T-helper 2 cell treated with Interferon-gamma antibody and Interleukin-4, amounts not matched to agents 100 ng/mL and 5 ng/mL, for 36 hours (primary cell): Measurements from ENCODE around the gene TEKT4. TPM values are rescaled to one million over a fixed set of nuclear protein-coding genes. Genes with fewer than 3 reads are reported as not detected.
"Not testable (repeated sequence)": the region's sequence is repeated elsewhere in the genome, so short reads cannot be mapped to it uniquely, and the experiment has no call there.

ENCODE experiments used
- intact Hi-C: fragments of 100-400 bp; cut with micrococcal nuclease; formaldehyde crosslinking; loops from one replicate; pipeline ENCODE4 v1.15.1; 2023
- total RNA-seq: library from RNA; stranded (reverse); gene quantifications from 2 replicates; pipeline ENCODE4 v1.2.3, GENCODE V29; 2022

Gene TEKT4, protein sequence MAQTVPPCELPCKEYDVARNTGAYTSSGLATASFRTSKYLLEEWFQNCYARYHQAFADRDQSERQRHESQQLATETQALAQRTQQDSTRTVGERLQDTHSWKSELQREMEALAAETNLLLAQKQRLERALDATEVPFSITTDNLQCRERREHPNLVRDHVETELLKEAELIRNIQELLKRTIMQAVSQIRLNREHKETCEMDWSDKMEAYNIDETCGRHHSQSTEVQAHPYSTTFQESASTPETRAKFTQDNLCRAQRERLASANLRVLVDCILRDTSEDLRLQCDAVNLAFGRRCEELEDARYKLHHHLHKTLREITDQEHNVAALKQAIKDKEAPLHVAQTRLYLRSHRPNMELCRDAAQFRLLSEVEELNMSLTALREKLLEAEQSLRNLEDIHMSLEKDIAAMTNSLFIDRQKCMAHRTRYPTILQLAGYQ
- total RNA-seq, result 0.39 and 0.59 TPM in 2 replicates

DNA sequence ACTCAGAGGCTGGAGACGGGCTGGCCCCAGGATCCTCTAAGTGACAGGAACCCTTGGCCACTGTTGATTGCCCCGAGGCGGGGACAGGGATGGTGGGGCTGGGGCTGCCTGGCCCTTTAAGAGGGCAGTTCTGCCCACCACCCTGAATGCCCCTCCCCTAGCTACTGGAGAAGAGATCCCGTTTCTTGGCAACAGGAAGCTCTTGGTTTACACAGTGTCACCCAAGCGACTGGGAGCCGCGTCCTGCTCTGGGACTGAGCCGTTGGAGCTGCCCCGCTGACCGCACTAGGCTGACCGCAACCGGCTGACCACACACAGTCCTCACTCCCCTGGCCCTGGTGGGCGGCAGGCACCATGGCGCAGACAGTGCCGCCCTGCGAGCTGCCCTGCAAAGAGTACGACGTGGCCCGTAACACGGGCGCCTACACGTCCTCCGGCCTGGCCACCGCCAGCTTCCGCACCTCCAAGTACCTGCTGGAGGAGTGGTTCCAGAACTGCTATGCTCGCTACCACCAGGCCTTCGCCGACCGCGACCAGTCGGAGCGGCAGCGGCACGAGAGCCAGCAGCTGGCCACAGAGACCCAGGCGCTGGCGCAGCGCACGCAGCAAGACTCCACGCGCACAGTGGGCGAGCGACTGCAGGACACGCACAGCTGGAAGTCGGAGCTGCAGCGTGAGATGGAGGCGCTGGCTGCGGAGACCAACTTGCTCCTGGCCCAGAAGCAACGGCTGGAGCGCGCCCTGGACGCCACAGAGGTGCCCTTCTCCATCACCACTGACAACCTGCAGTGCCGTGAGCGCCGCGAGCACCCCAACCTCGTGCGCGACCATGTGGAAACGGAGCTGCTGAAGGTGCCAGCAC is at the start of gene TEKT4:
Gene TEKT4, plus strand, starts transcription at position 205 of the 862 bp plus-strand sequence. Its CDS starts 150 bp downstream, at position 355.
- intact Hi-C loops, result loop anchor here (10.0 kb wide), 1 partner anchor 83 kb away; no protein-coding TSS in a partner anchor

DNA sequence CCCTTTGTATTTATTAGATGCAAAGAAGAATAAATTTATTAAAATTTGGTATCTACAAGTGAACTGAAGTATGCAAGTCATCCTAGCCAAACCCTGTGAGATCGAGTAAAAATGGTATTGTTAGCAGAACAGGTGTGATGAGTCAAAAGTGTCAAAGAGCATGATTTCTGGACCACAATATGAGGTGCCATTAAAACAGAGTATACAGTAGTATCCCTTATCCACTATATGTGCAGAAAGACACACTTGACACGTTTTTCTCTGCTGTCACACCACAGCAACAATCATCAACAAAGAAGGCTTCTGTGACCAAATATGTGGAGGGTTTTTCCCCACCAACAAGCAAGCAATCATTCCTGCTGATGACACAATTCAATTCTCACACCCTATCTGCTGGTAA is 32.0 kb upstream of the TEKT4 start:
- intact Hi-C loops, result not testable (repeated sequence)

DNA sequence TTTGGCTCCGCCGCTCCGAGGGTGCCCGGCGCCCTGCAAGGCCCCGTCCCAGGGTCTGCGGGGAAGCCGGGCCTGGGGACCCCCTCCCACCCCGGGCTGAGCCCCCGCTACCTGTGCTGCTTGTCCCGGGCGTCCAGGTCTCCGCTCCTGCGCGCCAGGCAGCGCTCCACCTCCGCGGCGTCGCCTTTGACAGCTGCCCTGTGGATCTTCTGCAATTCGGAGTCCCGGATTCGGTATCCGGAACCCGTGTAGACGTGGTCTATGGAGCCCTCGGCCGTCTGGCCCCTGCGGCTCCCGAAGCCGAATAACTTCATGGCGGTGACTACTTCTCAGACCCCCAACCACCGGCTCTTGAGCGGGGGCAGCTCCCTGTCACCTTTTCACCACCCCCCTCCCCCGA is 14.4 kb upstream of the TEKT4 start:
- intact Hi-C loops, result not testable (repeated sequence)

DNA sequence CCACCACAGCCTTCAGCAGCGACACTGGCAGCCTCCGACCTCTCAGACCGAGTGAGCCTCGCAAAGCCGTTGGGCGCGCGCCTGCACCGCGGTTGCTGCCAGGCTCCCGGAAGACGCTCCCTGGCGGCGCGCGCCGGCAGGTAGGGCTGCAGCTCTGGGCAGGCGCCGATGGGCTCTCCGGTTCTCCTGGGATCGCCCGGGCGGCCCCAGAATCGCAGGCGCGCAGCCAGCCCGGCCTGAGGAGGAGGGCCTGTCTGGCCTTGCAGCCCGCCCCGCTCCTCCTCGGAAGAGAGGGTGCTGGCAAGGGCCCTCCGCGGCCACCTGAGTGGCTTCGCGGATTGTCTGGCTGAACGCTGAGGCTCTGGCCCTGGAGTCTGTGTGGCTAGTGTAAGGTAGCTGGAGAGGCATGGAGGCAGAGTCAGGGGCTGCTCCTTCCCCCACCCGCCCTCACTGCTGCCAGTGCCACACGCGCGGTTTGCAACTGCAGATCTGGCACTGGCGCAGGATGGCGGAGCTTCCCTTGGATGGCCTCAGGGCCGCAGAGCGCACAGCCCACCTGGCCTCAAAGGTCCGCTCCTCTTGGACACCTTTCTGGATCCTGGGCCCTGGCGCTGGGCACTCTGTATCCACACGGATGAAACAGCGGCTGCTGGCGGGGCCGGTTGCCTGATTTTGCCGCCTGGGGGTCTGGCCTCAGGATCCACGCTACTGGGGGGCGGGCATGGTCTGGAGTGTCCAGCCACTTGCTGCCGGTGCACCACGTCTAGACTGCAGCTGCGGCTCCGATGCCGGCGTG is 13.7 kb upstream of the TEKT4 start:
- intact Hi-C loops, result not testable (repeated sequence)

DNA sequence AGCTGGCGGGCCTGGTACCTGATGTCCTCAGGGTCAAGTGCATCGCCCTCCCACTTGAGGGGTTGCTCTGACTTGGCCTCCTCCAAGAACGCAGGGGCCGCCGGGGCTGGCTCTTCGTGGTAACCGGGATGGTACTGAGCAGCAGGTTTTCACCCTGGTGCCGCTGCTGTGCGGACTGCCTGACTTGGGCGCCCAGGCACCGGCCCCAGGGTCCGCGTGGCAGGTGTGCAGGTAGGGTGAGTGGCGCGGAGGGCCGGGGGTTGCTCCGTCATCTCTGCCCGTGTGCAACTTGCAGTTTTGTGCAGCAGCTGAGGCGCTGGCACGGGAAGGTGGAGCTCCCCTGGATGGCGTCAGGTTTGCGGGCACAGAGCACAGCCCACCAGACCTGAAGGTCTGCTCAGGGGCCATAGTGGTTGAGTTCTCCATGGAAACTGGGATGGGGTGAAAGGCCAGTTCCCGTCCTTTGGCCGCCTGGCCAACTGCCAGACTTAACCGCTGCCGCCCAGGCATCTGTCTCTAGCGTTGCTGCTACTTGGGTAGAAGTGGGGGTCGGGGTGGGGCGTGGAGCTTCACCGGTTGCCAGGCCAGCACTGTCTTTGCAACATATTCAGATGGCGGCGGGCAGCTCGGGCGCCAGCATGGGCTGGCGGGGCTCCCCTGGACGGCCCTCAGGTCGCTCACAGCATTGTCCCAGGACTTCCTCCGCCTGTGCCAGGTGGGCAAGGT is 12.9 kb upstream of the TEKT4 start:
- intact Hi-C loops, result not testable (repeated sequence)

DNA sequence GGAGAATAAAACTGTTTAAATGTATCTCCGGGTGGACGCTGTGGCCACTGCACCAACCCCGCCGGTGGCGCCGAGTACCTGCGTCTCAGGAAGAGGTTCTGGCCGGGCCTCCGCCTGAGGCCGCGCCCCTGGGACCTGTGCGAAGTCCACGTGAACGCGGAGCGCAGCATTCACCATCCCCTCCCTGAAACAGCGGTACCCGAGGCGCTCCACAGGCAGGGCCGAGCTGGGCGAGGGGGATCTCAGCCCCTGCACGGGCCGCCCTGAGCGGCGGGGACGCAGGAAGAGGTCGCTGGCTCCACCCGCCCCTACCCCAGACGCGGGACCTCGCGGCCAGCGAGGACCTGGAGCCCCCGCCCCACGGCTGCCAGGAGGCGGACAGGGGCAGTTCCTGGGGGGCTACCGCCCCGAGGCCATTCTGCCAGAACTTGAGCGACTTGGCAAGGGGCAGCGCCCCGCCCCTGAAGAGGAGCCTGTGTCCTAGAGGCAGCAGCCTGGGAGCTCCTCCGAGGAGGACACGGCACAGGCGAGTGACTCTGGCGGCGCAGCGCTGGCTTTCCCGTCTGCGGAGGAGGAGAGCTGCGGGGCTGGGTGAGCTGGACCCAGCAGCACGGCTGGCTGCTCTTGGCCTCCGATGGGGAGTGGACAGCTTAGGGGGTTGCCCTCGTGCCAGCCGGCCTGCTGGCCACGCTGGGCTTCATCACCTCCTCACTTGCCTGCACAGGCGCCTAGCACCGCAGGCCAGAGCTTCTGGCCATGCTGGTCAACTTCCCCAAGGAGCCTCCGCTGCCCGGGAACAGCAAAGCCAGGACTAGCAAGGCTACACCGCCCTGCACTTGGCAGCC is 9.7 kb upstream of the TEKT4 start:
- intact Hi-C loops, result no loop called here

DNA sequence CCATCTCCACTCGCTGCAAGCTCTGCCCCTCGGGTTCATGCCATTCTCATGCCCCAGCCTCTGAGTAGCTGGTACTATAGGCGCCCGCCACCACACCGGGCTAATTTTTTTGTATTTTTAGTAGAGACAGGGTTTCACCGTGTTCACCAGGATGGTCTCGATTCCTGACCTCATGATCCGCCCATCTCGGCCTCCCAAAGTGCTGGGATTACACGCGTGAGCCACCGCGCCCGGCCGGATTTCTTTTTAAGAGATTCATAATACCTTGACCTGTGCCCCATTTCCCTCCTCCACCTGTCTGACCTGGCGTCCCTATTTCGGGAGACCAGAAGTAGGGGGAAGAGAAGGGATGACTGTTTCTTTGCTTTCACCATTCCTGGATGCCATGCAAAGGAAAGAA is 8.3 kb upstream of the TEKT4 start:
- intact Hi-C loops, result not testable (repeated sequence)

DNA sequence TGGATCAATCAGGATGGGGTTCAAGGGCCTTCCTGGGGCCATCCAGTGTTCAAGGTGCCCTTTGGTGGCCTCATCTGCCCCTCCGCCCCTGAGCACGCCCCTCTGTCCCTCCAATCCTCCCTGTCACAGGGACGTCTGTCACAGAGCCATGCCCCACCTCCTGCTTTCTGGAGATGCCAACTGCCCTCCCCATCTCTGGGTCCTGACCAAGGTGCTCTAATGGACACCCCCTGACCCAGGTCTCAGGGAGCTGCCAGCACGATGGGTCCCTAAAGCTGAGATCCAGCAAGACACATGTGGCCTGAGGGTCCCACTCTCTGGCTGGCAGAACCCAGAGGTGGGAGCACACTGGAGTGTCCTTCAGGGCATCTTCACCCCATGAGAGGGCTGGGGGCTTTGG is 2.1 kb upstream of the TEKT4 start:
- intact Hi-C loops, result no loop called here

DNA sequence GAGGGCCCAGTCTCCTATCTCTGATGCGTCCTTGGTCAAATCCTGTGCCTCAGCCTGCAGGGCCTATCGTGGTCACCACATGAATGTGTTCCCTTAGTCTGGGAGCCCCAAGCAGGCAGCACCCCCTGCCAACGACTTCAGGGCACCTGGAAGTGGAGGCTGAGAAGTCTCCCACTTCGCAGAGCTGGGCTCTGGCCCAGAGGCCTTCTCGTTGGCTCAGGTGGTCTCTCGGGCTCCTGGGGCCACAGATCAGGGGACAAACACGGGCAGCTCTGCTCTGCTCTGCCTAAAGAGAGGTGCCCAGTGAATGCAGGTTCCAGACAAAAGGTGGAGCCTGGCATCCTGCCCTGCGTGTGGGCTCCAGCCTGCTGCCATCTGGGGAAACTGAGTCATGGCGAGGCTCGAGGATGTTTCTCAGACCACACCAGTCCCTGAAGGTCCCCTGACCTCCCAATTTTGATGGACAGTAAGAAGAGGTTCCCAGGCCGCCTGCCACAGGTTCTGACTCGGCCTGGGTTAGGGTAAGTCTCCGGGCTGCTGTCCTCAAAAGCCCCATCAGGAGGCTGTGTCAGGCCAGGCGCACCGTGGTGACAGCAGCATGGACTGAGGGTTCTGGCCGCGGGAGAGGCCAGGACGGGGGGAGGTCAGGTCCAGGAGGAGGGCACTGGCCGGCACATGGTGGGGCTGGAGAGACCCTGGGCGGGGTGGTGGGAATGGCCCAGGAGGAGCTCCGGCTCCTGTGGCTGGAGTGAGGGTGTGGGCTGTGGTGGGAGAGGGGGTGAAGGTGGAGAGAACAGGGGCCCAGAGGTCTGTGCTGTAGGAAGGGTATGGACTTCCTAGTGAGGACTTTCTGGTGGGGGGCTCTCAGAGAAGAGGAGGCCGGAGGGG is 1.4 kb upstream of the TEKT4 start:
- intact Hi-C loops, result loop anchor here (10.0 kb wide), 1 partner anchor 85 kb away; no protein-coding TSS in a partner anchor

DNA sequence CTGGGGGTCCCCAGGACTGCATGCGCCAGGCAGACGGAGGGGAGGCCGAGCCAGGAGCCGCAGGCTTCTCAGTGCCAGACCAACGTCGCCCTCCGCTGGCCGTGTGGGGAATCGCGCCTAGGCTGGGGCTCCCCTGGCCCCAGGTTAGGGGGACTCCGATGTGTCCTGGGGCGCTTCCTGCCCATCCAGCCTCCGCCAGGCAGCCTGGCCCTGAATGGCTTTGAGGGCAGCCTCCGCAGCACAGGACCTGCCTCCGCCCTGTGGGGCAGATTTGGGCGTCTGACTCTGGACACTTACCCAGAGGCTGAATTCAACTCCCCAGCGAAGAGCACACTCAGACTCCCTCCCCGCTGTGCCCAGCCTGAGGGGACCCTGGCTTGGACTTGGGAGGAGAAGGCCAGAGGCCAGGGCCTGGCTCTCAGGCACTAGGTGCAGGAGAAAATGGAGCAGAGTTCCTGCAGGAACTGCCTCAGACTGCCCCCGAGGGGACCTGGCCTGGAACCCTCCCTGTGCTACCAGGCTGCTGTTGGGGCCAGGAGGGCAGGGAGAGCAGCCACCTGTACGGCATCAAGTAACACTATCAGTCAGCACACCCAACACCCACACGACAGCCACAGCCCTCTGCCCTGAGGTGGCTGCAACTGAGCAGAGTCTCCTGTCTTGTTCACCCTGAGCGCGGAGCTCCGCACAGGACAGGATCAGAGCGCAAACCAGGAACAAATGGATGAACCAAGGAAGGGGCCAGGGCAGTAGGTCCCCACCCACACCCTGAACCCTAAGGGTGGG is 597 bp upstream of the TEKT4 start:
- intact Hi-C loops, result loop anchor here (10.0 kb wide), 1 partner anchor 84 kb away; no protein-coding TSS in a partner anchor

DNA sequence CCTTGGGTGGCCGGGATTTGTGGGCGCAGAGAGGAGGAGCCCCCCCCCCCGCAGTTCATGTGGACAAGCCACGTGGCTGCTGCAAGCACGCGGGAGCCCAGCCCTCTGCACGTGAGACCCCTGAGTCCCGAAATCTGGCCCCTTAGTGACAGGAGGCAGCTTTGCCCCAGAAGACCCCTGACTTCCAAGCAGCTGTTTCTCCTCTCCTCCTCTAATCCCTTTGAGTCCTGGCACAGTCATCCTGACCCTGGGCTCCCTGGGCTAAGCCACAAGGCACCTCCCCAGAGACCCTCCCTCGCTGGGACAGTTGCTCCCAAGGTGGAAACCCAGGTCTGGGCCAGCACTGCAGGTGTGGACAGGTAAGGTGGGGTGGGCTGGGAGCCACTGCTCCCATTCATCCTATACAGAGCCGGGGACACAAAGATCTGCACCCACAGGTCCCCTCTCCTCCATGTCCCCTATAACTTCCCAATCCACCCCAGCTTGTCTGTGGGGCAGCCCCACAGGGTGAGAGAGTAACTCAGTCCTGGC is 923 bp downstream of the TEKT4 start:
- intact Hi-C loops, result loop anchor here (10.0 kb wide), 1 partner anchor 83 kb away; no protein-coding TSS in a partner anchor

DNA sequence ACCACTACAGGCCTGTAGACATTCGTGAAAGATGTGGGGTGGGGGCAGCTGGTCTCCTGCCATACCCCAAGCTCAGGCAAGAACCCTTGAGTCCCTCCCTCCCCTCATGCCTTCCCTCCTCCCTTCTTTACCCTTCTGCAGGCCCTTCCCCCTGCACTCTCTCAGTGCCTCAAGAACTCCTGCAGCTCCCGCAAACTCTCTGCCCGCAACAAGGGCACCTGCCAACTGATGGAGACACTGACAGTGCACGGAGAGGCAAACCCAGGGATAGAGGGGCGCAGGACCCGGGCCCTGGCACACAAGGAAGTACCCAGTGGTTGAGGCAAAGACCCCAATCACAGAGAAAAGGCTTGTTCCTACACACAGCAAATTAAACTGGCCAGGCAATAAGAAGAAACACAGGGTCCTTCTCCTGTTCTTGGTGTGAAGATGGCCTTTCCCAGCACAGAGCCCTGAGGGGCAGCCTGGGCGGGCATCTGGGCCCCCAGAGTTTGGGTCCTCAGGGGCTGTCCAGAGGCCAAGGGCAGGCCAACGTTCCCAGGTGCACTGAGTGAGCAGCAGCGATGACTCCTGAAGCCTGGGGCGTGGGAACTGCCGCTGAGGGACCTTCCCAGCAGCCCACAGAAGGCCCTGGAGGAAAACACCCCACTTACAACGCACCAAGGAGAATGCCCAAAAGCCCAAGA is 1.6 kb downstream of the TEKT4 start:
- intact Hi-C loops, result loop anchor here (10.0 kb wide), 1 partner anchor 82 kb away; no protein-coding TSS in a partner anchor

DNA sequence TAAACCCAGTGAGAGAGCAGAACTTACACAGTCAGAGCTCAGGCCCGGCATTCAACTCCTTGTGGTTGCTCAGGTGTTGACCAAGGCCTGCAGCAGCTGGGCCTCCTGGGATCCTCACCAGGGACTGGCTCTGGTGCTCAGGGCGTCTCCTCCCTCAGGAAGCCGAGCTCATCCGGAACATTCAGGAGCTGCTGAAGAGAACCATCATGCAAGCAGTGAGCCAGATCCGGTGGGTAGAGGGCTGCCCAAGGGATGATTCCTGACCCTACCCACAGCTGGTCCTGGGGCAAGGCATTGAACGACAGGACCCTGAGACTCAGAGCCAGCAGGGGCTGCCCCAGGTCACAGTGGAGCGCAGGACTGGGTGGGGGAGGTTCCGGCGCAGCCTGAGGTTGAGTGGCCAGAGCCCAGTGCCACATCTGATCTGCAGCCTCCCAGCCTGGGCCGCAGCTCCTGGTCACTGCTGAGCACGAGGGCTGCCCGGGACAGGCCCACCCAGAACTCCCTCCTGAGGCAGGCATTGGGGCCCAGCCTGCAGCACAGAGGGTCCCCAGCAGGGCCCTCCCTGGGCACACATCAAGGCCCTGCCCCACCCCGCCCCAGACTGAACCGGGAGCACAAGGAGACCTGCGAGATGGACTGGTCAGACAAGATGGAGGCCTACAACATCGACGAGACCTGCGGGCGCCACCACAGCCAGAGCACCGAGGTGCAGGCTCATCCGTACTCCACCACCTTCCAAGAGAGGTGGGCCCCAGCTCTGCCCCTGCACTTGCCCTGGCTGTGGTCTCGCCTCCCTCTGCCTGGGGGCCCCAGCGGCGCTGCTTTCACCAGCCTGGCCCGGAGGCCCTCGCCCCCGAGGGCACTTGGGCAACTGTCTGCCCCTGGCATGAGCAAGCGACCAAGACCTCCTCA is 2.4 kb downstream of the TEKT4 start:
- intact Hi-C loops, result loop anchor here (2.0 to 10.0 kb wide), 2 partner anchors 81 to 241 kb away; no protein-coding TSS in a partner anchor

DNA sequence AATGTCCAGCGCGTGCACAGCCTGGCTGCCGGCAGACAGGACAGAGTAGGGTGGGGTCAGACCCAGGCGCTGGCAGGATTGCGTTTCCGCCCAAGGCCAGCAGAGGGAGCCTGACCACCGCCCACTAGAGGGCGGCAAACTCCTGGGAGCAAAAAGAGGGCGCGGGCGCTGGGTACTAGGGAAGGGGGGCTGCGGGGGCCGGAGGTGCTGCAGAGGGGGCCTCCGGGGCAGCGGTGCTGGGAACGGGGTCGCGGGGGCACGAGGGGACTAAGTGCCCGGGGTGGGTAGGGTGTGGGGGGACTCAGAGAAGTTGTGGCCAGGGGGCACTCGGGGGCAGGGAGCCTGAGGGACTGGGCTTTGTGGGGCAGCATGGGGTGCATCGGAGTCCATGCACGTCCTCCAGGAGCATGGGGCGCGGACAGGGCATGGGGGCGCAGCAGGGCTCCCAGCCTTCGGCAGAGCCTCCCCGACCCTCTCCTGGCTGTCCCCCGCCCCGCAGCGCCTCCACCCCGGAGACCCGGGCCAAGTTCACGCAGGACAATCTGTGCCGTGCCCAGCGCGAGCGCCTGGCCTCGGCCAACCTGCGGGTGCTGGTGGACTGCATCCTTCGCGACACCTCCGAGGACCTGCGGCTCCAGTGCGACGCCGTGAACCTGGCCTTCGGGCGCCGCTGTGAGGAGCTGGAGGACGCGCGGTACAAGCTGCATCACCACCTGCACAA is 3.2 kb downstream of the TEKT4 start:
- intact Hi-C loops, result loop anchor here (2.0 to 10.0 kb wide), 2 partner anchors 80 to 240 kb away; no protein-coding TSS in a partner anchor
